Vagina (tissue), 2 donors: Measurements from ENCODE around the gene SCNN1G. TPM values are rescaled to one million over a fixed set of nuclear protein-coding genes. Genes with fewer than 3 reads are reported as not detected.
"Not testable (repeated sequence)": the region's sequence is repeated elsewhere in the genome, so short reads cannot be mapped to it uniquely, and the experiment has no call there.

Experiments
- DNase-seq, 2 donors: peaks; one replicate each; pipeline ENCODE4 v3.0.0-alpha.2; 2017; ENCODE audit errors: extremely low spot score in 2 of 2
- H3K27ac ChIP-seq: fragments of 200-600 bp; sonication (generic); one replicate; pipeline ENCODE4 v1.5.1; 2019
- H3K27me3 ChIP-seq: fragments of 200-600 bp; sonication (generic); one replicate; pipeline ENCODE4 v1.5.1; 2019
- H3K36me3 ChIP-seq, 2 donors: fragments of 200-600 bp; sonication (generic); one replicate each; pipeline ENCODE4 v1.5.1; 2017 to 2019
- H3K4me1 ChIP-seq: fragments of 200-600 bp; sonication (generic); one replicate; pipeline ENCODE4 v1.5.1; 2019
- H3K4me3 ChIP-seq, 2 donors: fragments of 200-600 bp; sonication (generic); 1 replicate in 1 of 2; 2 replicates in 1 of 2; pipeline ENCODE4 v1.5.1; 2016 to 2019
- H3K9me3 ChIP-seq: fragments of 200-600 bp; sonication (generic); one replicate; pipeline ENCODE4 v1.5.1; 2019
- CTCF ChIP-seq, 3 experiments: fragments of 450-650 bp in 2 of 3; fragments of 200-600 bp in 1 of 3; sonication (generic) in 1 of 3; IDR thresholded peaks; one replicate each; pipeline ENCODE4 v1.5.1; 2017 to 2019; ENCODE audit warnings: antibody characterized with exemption in 3 of 3, mild to moderate bottlenecking in 2 of 3, moderate library complexity in 2 of 3
- POLR2A ChIP-seq, 2 donors: fragments of 450-650 bp; IDR thresholded peaks; one replicate each; pipeline ENCODE4 v1.6.1; 2017; ENCODE audit warnings: antibody characterized with exemption in 2 of 2, mild to moderate bottlenecking in 2 of 2, moderate library complexity in 2 of 2
- POLR2AphosphoS5 ChIP-seq, 2 donors: sonication (generic); formaldehyde crosslinking; IDR thresholded peaks; one replicate each; pipeline ENCODE4 v1.9.0; 2017; ENCODE audit warnings: antibody characterized with exemption in 2 of 2, mild to moderate bottlenecking in 2 of 2, low read depth in 1 of 2; ENCODE audit not compliant: insufficient read depth in 1 of 2
- intact Hi-C: fragments of 100-400 bp; cut with DNase I; formaldehyde crosslinking; loops from one replicate; pipeline ENCODE4 v1.15.1; 2023
- total RNA-seq: library from RNA; depleted of rRNA; stranded (reverse); fragments of >200 nt; gene quantifications from one replicate; pipeline ENCODE4 v1.2.3, GENCODE V29; 2016

The SCNN1G gene
- total RNA-seq, 1 donor from 2014 or later = 26.5 TPM

GRCh38 chr16:23143391-23143790, 39.2 kb upstream of the SCNN1G start:
- H3K27me3 ChIP-seq = no peaks in the 10 kb centered on the region
- H3K4me3 ChIP-seq = no peak overlapping the region
- H3K4me1 ChIP-seq = peaks cover 97% of the 10 kb centered on the region
- no peak for DNase-seq
- TF ChIP-seq POLR2AphosphoS5 (IDR thresholded peaks at IDR 0.05; ENCODE audit: insufficient read depth in 1 of 2, low read depth in 1 of 2) = no peak
- no peak for TF ChIP-seq CTCF (IDR thresholded peaks at IDR 0.05)
- no peak for TF ChIP-seq POLR2A (IDR thresholded peaks at IDR 0.05)
- intact Hi-C loops = no loop called here
- no peaks in the 10 kb centered on the region for H3K36me3 ChIP-seq
- no peaks in the 10 kb centered on the region for H3K9me3 ChIP-seq
- H3K27ac ChIP-seq = peak overlapping the region; percentile 79

- peaks cover 88% of the 10 kb centered on the region for H3K4me1 ChIP-seq
- H3K27me3 ChIP-seq, intact Hi-C loops, H3K9me3 ChIP-seq, DNase-seq, H3K36me3 ChIP-seq, H3K4me3 ChIP-seq: not testable (repeated sequence)
- peak overlapping the region; percentile 79 for H3K27ac ChIP-seq
Measured at GRCh38 chr16:23144393-23144792, 38.2 kb upstream of the SCNN1G start.

GRCh38 chr16:23145186-23145585, 37.4 kb upstream of the SCNN1G start:
- intact Hi-C loops = no loop called here
- H3K9me3 ChIP-seq = no peaks in the 10 kb centered on the region
- H3K27me3 ChIP-seq = no peaks in the 10 kb centered on the region
- peak overlapping the region; percentile 79 for H3K27ac ChIP-seq
- H3K36me3 ChIP-seq = no peaks in the 10 kb centered on the region
- peaks cover 89% of the 10 kb centered on the region for H3K4me1 ChIP-seq
- no peak for DNase-seq
- H3K4me3 ChIP-seq = no peak overlapping the region
- TF ChIP-seq CTCF (IDR thresholded peaks at IDR 0.05) (no peak), POLR2AphosphoS5 (IDR thresholded peaks at IDR 0.05; ENCODE audit: insufficient read depth in 1 of 2, low read depth in 1 of 2) (no peak), POLR2A (IDR thresholded peaks at IDR 0.05) (no peak)

- no peak for DNase-seq
- Histone ChIP-seq H3K27me3 (no peaks in the 10 kb centered on the region), H3K27ac (peak overlapping the region; percentile 90), H3K36me3 (no peaks in the 10 kb centered on the region), H3K4me1 (peaks cover 87% of the 10 kb centered on the region), H3K4me3 (no peak overlapping the region), H3K9me3 (no peaks in the 10 kb centered on the region)
- TF ChIP-seq POLR2AphosphoS5 (IDR thresholded peaks at IDR 0.05; ENCODE audit: insufficient read depth in 1 of 2, low read depth in 1 of 2) = peak in 1 of 2 donors; percentile 38
- TF ChIP-seq POLR2A (IDR thresholded peaks at IDR 0.05) = no peak
- intact Hi-C loops = no loop called here
Measured at GRCh38 chr16:23145608-23146007, 36.9 kb upstream of the SCNN1G start.

- no peak for DNase-seq
- Histone ChIP-seq H3K36me3 (no peaks in the 10 kb centered on the region), H3K9me3 (no peaks in the 10 kb centered on the region), H3K4me3 (peak overlapping the region; percentile 69 to 85), H3K27me3 (no peaks in the 10 kb centered on the region), H3K27ac (peak overlapping the region; percentile 90), H3K4me1 (peaks cover 74% of the 10 kb centered on the region)
- TF ChIP-seq CTCF (IDR thresholded peaks at IDR 0.05) = no peak
- no peak for TF ChIP-seq POLR2AphosphoS5 (IDR thresholded peaks at IDR 0.05; ENCODE audit: insufficient read depth in 1 of 2, low read depth in 1 of 2)
- no peak for TF ChIP-seq POLR2A (IDR thresholded peaks at IDR 0.05)
- intact Hi-C loops = no loop called here
Measured at GRCh38 chr16:23146877-23147601, 35.5 kb upstream of the SCNN1G start.

- no peak for TF ChIP-seq CTCF (IDR thresholded peaks at IDR 0.05)
- no peak for TF ChIP-seq POLR2AphosphoS5 (IDR thresholded peaks at IDR 0.05; ENCODE audit: insufficient read depth in 1 of 2, low read depth in 1 of 2)
- TF ChIP-seq POLR2A (IDR thresholded peaks at IDR 0.05) = no peak
- H3K4me3 ChIP-seq = peak overlapping the region; percentile 69 to 85
- intact Hi-C loops = no loop called here
- H3K27ac ChIP-seq = peak overlapping the region; percentile 90
- DNase-seq = no peak
- no peaks in the 10 kb centered on the region for H3K36me3 ChIP-seq
- peaks cover 68% of the 10 kb centered on the region for H3K4me1 ChIP-seq
- no peaks in the 10 kb centered on the region for H3K27me3 ChIP-seq
- H3K9me3 ChIP-seq = no peaks in the 10 kb centered on the region
Measured at GRCh38 chr16:23147666-23148065, 34.9 kb upstream of the SCNN1G start.
